Ureter (tissue), 1 donor: ENCODE measurements around the gene INHA. TPM values are rescaled to one million over a fixed set of nuclear protein-coding genes. Genes with fewer than 3 reads are reported as not detected.

Source experiments
- DNase-seq: peaks from one replicate; pipeline ENCODE4 v3.0.0-alpha.2; 2020; ENCODE audit warnings: low spot score
- total RNA-seq: library from RNA; stranded (reverse); gene quantifications from one replicate; pipeline ENCODE4 v1.2.4, GENCODE V29; 2023
- donor health status: DM: yes; HTN: yes; CAD: no.

Gene INHA, protein sequence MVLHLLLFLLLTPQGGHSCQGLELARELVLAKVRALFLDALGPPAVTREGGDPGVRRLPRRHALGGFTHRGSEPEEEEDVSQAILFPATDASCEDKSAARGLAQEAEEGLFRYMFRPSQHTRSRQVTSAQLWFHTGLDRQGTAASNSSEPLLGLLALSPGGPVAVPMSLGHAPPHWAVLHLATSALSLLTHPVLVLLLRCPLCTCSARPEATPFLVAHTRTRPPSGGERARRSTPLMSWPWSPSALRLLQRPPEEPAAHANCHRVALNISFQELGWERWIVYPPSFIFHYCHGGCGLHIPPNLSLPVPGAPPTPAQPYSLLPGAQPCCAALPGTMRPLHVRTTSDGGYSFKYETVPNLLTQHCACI
- 0.78 TPM for total RNA-seq

- DNase-seq: no peak
Measured at GRCh38 chr2:219572237-219573001, at the start of gene INHA. Gene INHA, plus strand, starts transcription at chr2:219572310. Its CDS starts 65 bp downstream, at chr2:219572375.

- DNase-seq: no peak
Measured at GRCh38 chr2:219523031-219523671, 49.0 kb upstream of the INHA start.

GRCh38 chr2:219524817-219525216 is 47.3 kb upstream of the INHA start:
- DNase-seq: no peak

- no peak for DNase-seq
Measured at GRCh38 chr2:219525533-219526232, 46.4 kb upstream of the INHA start.

- DNase-seq: no peak
Measured at GRCh38 chr2:219526320-219527075, 45.6 kb upstream of the INHA start.

DNA sequence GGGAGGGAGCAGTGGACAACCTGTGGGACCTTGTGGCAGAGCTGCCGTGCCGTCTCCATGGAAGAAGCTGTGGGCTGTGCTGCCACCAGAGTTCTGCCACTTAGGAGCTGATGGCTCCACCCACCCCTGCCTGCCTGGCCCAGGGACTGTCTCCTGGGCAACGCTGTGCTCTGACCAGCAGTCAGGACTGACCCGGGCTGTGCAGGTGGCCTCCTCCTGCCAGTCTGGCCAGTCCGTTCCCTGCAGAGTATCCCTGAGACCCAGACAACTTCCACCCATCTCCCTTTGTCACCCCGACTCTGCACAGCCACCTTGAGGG is 45.1 kb upstream of the INHA start:
- no peak for DNase-seq

DNA sequence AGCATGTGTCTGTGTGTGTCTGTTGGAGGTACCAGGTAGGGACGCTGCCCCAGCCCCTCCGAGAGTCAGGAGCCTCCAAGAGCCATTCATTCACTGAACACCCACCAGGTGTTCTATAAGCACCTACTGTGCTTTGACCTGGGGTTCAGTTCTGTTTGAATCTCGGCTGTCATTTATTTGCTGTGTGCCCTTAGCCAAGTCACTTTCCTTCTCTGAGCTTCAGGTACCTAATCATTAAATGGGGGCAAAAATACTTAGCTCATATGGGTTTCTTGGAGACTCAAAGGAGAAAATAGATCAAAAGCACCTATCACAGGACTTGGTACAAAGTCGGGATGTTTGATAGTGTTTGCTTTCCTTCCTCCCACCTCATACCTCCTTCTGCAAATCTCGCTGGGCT is 44.6 kb upstream of the INHA start:
- DNase-seq: no peak

- DNase-seq: peak; percentile 91
Measured at GRCh38 chr2:219530048-219530963, 41.8 kb upstream of the INHA start.

GRCh38 chr2:219531639-219532377 is 40.3 kb upstream of the INHA start:
- DNase-seq: no peak

DNA sequence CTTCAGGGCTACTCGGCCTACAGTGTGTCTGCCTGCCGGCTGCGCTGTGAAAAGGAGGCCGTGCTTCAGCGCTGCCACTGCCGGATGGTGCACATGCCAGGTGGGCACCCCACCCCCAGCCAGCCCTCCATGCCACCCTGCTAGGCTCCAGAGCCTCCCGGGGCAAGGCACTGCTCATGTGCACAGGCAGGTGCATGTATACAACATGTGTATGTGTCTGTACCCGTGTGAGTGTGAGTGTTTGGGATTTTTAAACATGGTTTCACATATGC is 39.8 kb upstream of the INHA start:
- no peak for DNase-seq

DNA sequence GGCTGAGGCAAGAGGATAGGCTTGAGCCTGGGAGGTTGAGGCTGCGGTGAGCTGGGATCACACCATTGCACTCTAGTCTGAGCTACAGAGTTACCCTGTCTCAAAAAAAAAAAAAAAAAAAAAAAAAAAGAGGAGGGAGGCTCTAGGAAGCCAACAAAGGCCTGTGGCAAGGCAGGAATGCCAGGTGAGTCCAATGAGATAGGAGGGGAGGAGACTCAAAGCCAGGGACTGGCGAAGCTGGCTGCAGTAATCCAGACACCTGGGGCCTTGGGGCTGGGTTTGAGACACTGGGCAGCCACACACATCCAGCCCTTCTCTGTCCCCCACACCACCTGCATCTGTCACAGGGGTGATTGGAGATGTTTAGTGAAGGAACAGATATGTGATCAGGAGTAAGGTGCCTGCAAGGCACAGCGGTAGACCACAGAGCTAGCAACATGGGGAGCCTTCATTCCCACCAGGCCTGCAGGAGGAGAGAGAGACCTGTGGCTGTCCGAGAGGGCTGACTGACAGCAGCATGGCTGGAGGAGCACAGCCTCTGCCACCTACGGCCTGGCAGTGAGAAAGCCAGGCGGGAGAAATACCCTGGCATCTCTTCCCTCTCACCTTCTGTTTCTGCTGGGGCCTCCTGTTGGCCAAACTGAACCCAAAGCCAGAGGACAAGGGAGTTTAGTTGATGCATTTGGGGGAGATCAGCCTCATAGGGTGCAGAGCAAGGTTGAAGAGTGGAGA is 38.0 kb upstream of the INHA start:
- DNase-seq: no peak

DNA sequence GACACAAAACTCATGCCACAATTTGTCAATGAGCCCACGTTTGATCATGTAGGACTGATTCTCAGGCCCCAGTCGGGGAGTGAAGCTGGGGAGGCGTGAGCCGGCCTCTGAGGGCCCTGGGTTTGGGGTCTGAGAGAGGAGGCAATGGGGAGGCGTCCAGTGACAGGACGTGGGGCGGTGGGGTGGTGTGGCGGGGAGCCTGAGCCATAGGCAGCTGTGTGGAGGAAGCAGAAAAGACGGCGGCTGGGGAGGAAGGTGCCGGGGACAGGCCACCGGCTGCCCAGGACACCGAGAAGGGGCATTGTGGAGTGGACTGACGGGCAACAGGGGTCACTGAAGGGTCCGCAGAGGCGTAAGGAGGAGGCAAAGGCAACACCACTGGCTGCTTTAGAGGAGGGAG is 35.7 kb upstream of the INHA start:
- DNase-seq: no peak

DNA sequence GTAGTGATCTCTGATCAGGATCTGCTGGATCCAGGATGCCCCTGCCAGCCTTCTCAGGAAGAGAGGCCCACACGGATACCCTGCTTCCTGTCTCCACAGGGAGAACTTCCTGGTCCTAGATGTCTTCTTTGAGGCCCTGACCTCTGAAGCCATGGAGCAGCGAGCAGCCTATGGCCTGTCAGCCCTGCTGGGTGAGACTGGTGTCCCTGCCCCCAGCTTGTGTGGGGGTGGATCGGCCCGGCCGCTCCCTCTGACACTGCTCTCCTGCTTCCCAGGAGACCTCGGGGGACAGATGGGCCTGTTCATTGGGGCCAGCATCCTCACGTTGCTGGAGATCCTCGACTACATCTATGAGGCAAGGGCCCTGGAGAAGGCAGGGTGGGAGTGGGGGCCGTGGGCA is 35.1 kb upstream of the INHA start:
- DNase-seq: no peak

- DNase-seq: no peak
Measured at GRCh38 chr2:219537657-219538488, 34.2 kb upstream of the INHA start.

GRCh38 chr2:219538504-219538951 is 33.6 kb upstream of the INHA start:
- DNase-seq: no peak

DNA sequence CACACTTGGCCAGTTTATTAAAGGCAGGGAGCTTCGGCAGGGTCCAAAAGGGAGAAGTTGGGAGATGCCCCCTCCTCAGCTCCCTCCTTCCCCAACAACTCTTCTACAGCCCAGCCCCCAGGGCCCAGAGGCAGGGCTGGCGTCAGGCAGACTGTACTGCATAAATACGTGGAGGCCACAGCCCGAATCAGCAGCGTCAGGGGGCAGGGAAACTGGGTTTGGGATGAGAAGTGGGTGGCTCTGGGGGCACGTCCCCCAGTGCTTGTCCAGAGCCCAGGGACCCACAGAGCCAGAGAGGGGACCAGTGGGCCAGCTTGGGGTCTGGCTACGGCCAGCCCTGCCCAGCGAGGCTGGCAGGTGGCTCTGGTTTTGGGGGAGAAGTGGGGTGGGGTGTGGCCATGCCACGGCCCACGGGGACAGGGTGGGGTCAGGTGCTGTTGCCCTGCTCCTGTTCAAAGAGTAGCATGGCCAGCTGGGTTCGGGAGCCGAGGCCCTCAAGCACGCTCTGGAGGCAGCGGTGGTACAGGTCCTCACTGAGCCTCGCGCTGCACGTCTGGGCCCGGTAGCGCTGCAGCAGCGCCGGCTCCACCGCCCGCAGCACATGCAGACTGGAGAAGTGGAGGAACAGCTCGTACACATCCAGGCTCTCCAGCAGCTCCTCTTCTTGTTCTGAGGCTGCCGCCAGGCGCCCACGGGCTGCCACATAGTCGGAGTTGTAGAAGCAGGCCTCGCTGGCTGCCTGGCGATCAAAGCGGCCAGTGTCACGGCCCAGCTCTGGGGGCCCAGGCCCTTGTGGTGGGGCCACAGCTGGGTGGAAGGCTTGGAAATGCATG is 32.9 kb upstream of the INHA start:
- no peak for DNase-seq

- DNase-seq: no peak
Measured at GRCh38 chr2:219539926-219540678, 32.0 kb upstream of the INHA start.
